Activated CD4-positive, CD25-positive, alpha-beta regulatory T cell (primary cell): ENCODE data around the gene EXD3.
"Not testable (repeated sequence)": the region's sequence is repeated elsewhere in the genome, so short reads cannot be mapped to it uniquely, and the experiment has no call there.

Experiments
- DNase-seq, 4 experiments: peaks; one replicate each; lab custom pipeline; 2025; lab: John Stamatoyannopoulos, UW

Gene EXD3, protein sequence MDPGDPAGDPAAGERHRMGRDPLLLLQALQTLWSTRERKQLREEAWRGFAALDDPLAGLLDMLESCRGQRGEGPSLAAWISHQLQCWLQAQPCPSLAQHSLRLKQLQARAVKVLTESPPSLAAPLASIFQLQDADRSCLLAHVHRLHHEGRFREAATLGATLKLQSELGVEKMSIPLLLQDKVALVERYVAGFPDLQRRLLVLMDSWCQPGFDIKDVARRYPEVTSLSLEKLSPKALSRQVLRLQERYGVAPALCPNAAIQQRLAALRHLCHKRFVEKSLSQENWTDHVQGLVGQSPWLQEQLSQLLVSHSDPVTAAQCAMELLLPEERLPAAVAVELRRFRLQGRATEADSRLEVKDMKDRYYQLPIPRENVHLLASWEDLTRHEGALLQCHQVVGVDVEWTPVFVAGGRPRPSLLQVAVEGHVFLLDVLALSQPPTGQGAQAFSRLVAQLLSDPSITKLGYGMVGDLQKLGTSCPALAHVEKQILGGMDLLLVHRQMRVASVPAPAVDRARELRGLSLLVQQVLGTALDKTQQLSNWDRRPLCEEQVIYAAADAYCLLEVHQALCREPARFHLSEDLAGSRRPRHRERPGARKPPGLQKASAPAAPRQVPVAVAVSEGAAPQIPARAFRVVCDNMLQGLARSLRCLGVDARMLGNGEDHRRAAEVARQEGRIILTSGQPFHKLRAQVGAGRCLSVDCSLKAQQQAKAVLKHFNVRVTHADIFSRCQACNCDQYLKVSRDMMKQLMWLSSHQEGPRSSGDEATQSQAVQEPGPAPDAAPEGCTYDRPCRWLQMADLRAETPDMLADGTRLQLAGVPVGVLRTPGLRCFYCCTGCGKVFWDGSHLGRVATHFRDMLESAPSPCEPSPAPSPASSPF

GRCh38 chr9:137422604-137423513 is at the start of gene EXD3, which contains the start of gene NOXA1:
Gene EXD3 (minus strand): TSS chr9:137423162. CDS start chr9:137395357, 27,805 bp downstream.
Gene NOXA1 (plus strand): TSS chr9:137423393. CDS start chr9:137423530, 137 bp downstream.
- peak; percentile 92 to 97 (median 94) for DNase-seq

GRCh38 chr9:137470785-137471184 is 47.8 kb upstream of the EXD3 start:
- DNase-seq, result no peak

GRCh38 chr9:137467896-137468295 is 44.9 kb upstream of the EXD3 start:
- no peak for DNase-seq

GRCh38 chr9:137467161-137467581 is 44.2 kb upstream of the EXD3 start:
- DNase-seq, result no peak

DNA sequence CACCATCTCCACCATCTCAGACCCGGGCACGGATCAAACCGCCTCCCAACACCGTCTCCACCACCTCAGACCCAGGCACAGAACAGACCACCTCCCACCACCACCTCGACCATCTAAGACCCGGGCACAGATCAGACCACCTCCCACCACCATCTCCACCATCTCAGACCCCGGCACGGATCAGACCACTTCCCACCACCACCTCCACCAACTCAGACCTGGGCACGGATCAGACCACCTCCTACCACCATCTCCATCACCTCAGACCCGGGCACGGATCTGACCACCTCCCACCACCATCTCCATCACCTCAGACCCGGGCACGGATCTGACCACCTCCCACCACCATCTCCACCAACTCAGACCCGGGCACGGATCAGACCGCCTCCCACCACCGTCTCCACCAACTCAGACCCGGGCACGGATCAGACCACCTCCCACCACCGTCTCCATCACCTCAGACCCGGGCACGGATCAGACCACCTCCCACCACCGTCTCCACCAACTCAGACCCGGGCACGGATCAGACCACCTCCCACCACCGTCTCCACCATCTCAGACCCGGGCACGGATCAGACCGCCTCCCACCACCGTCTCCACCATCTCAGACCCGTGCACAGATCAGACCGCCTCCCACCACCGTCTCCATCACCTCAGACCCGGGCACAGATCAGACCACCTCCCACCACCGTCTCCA is 43.6 kb upstream of the EXD3 start:
- not testable (repeated sequence) for DNase-seq

- no peak for DNase-seq
These were observed 42.9 kb upstream of the EXD3 start for GRCh38 chr9:137465720-137466388.

- no peak for DNase-seq
These were observed 42.2 kb upstream of the EXD3 start for GRCh38 chr9:137465000-137465719.

DNA sequence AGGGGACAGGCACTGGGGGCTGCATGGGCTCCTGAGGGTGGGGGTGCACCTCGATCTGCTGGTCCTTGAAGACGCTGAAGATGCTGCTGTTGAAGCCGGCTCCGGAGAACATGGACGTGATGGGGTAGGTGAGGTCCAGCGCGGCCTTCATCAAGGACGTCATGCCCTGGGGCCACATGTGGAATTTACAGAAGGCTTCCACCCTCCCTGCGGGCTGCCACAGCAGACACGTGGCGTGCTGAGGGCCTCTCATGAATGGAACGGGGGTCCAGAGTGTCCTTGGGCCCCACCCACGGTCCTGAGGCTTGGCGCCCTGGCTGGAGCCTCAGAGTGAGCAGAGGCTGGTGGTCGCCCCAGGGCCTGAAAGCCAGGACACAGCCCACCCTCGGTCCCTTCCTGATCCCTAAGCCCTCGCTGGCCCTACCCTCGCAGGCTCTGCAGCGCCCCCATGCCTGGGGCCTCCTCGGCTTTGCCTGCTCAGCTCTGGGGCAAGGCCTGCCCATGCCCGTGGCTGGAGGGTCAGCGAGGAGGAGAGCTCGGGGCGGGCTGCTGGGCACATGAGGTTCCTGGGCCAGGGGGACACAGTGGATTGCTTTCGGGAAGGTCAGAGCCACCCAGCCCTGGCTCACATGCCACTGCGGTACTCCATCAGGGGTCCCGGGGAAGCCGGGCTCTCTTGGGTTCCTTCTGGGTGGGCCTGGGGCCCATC is 41.5 kb upstream of the EXD3 start:
- DNase-seq, result no peak

DNA sequence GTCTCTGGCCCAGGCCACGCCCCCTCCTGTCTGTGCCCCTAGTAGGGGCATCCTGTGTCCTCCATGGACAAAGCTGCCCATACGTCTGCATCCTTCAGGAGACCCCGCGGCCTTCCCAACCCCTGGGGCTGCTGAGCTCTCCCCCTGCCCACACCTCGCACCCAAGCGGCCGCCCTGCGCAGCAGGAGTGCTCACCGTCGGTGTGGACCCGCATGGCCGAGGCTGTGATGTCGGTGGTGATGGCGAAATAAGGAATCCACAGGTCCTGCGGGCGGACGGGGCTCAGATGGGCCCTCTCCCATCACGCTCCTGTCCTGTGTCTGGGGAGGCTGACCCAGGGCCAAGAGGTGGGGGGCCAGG is 40.9 kb upstream of the EXD3 start:
- DNase-seq, result no peak

DNA sequence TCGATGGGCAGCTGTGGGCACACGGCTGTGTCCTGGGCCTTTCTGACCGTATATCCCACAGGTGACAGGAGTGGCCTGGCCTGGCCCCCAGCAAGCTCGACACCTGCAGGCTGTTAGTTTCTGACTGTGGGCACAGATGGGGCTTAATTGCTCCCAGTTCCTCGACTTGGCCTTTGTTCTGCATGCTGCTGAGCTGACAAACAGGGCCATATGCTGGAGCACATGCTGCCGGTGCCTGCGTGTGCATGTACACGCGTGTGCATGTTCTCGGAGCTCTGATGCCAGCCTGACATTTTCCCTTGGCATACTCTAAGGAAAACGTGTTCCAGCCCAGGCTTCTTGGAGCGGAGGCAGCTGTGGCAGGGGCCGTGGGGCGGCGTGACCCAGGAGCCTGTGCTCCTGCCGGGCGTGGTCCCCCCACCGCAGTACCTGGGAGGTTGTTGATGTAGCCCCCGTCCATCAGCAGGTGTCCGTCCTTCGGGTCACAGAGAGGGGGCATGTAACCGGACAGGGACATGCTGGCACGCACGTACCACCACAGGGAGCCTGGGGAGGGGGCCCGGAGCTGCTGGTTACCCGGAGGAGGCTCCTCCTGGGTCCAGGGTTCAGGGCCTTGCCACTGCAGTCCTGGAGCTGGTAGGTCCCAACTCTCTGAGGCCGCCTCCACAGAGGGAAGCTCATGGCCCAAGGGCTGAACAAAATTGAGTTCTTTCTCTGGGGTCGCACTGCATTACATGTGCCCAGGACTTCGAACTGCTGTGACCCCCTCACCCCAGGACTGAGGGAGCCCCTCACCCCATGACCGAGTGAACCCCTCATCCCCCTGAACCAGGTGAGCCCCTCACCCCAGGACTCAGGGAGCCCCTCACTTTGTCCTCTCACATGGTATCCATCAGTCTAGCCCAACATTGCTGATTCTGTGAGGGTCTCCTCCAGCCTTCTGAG is 40.3 kb upstream of the EXD3 start:
- DNase-seq, result no peak

GRCh38 chr9:137462396-137462985 is 39.5 kb upstream of the EXD3 start:
- no peak for DNase-seq

GRCh38 chr9:137461663-137462395 is 38.9 kb upstream of the EXD3 start:
- peak; percentile 57 to 89 (median 74) for DNase-seq

GRCh38 chr9:137461316-137461662 is 38.3 kb upstream of the EXD3 start:
- DNase-seq, result no peak

DNA sequence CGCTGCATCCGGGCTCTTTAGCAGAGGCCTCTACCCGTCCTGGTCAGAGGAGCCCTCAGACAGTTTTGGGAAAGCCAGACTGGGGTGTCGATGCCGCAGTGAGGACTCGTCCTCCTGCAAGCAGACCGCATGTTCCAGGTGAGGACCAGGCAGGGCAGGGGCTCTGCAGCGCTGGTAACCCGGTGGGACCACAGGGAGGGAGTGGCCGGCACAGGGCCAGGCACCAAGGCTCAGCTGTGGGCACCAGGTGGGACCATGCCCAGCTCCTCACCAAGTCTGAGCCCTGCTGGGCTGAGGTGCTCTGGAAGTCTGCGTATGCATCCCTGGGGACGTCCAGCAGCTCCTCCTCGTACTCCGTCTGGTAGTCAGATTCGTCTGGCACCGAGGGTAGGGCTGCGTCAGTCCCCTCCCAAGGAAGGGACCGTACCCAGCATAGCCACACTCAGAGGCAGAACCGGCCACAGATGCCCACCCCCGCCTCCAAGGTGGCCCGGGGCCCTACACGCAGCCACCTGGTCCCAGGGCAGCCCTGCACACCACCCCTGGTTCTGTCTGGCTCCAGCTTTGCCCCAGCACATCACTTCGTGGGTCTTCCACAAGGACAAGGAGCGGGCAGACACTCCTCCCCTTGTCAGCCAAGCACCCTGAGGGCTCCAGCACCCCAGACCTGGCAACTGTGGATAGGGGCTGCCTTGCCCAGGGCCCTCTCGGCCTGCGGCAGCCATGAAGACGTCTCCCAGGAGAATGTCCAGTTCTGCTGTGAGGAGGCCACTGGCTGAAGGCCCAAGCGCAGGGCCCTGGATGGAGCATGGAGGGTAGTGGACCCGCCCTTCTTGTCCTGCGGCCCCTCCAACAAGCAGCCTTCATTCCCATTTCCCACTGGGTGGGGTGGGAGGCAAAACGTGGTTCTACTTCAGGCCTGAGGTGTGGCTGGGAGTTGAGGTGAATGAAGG is 37.7 kb upstream of the EXD3 start:
- DNase-seq, result no peak

DNA sequence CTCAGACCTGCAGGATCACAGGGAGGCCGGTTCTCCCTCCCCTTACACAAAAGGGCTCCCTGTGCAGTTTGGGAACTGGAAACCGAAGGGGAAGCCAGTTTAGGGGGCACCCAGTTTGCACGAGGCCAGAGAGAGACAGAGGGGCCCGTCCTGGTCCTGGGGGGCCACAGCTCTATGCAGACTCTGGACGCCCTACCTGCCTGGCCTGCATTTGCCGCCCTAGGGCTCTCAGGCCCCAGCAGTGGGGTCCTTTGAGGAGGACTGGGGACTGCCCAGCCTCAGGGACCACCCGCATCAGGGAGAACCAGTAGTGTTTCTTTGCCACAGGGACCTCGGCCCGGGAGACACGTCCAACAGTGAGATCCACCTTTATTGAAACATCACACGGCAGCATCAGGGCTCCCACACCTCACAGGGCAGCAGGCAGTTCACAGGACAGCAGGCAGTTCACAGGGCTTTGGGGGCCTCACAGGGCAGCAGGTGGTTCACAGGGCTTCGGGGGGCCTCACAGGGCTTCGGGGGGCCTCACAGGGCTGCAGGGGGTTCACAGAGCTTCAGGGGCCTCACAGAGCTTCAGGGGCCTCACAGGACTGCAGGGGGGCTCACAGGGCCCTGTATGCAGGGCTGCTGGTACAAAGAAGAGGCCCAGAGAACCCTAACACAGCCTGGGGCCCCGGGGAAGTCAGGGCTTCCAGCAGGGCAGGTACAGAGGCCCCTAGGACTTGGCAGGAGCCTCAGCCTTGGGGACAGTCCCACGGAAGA is 36.8 kb upstream of the EXD3 start:
- no peak for DNase-seq
